HEK293 (cell line): ENCODE measurements around the gene ANO6.

Experiments used
- AEBP2 ChIP-seq: fragments of 450-650 bp; formaldehyde crosslinking; IDR thresholded peaks from 2 replicates; pipeline ENCODE4 v1.5.1; 2016; ENCODE audit warnings: missing biosample characterization, missing genetic modification characterization, borderline replicate concordance
- CTCF ChIP-seq: fragments of 450-650 bp; formaldehyde crosslinking; IDR thresholded peaks from 2 replicates; pipeline ENCODE4 v1.5.1; 2016; ENCODE audit warnings: missing biosample characterization, missing genetic modification characterization
- PATZ1 ChIP-seq: fragments of 450-650 bp; formaldehyde crosslinking; IDR thresholded peaks from 2 replicates; pipeline ENCODE4 v1.5.1; 2016; ENCODE audit warnings: missing biosample characterization, missing genetic modification characterization
- PRDM4 ChIP-seq: fragments of 450-650 bp; formaldehyde crosslinking; IDR thresholded peaks from 2 replicates; pipeline ENCODE4 v1.5.1; 2017; ENCODE audit warnings: missing biosample characterization, missing genetic modification characterization
- REST ChIP-seq: fragments of 450-650 bp; formaldehyde crosslinking; IDR thresholded peaks from 2 replicates; pipeline ENCODE4 v1.5.1; 2016; ENCODE audit warnings: missing biosample characterization, missing genetic modification characterization
- SETDB1 ChIP-seq: IDR thresholded peaks from one replicate; pipeline ENCODE4 v1.6.1; 2017; ENCODE audit warnings: mild to moderate bottlenecking, low read length, moderate library complexity, mixed read lengths; ENCODE audit not compliant: insufficient read length
- ZBTB20 ChIP-seq: fragments of 450-650 bp; formaldehyde crosslinking; IDR thresholded peaks from 2 replicates; pipeline ENCODE4 v1.5.1; 2016; ENCODE audit warnings: missing biosample characterization, missing genetic modification characterization
- ZBTB26 ChIP-seq: fragments of 450-650 bp; formaldehyde crosslinking; optimal IDR thresholded peaks from 2 replicates; pipeline ENCODE3; 2016; ENCODE audit warnings: missing biosample characterization, mild to moderate bottlenecking, missing genetic modification characterization
- ZBTB6 ChIP-seq: fragments of 450-650 bp; formaldehyde crosslinking; IDR thresholded peaks from 2 replicates; pipeline ENCODE4 v1.5.1; 2017; ENCODE audit warnings: missing biosample characterization, missing genetic modification characterization
- ZFHX2 ChIP-seq: fragments of 450-650 bp; formaldehyde crosslinking; conservative IDR thresholded peaks from 2 replicates; pipeline ENCODE4 v1.5.1; 2016; ENCODE audit warnings: missing biosample characterization, missing genetic modification characterization
- ZNF138 ChIP-seq: fragments of 450-650 bp; formaldehyde crosslinking; IDR thresholded peaks from 2 replicates; pipeline ENCODE4 v1.5.1; 2016; ENCODE audit warnings: missing biosample characterization, missing genetic modification characterization, borderline replicate concordance
- ZNF146 ChIP-seq: fragments of 450-650 bp; formaldehyde crosslinking; IDR thresholded peaks from 2 replicates; pipeline ENCODE4 v1.5.1; 2016; ENCODE audit warnings: missing biosample characterization, missing genetic modification characterization
- ZNF221 ChIP-seq: fragments of 450-650 bp; formaldehyde crosslinking; IDR thresholded peaks from 2 replicates; pipeline ENCODE4 v1.5.1; 2017; ENCODE audit warnings: missing biosample characterization, missing genetic modification characterization, borderline replicate concordance
- ZNF335 ChIP-seq: fragments of 450-650 bp; formaldehyde crosslinking; conservative IDR thresholded peaks from 2 replicates; pipeline ENCODE4 v1.5.1; 2016; ENCODE audit warnings: missing biosample characterization, missing genetic modification characterization
- ZNF394 ChIP-seq: fragments of 450-650 bp; formaldehyde crosslinking; IDR thresholded peaks from 2 replicates; pipeline ENCODE4 v1.5.1; 2016; ENCODE audit warnings: missing biosample characterization, missing genetic modification characterization, mild to moderate bottlenecking, moderate library complexity, borderline replicate concordance
- ZNF433 ChIP-seq: fragments of 450-650 bp; formaldehyde crosslinking; IDR thresholded peaks from 2 replicates; pipeline ENCODE4 v1.5.1; 2016; ENCODE audit warnings: missing biosample characterization, missing genetic modification characterization, low read depth
- ZNF473 ChIP-seq: fragments of 450-650 bp; formaldehyde crosslinking; IDR thresholded peaks from 2 replicates; pipeline ENCODE4 v1.5.1; 2017; ENCODE audit warnings: missing biosample characterization, missing genetic modification characterization
- ZNF747 ChIP-seq: fragments of 450-650 bp; formaldehyde crosslinking; IDR thresholded peaks from 2 replicates; pipeline ENCODE4 v1.5.1; 2016; ENCODE audit warnings: missing biosample characterization, missing genetic modification characterization
- ZNF776 ChIP-seq: fragments of 450-650 bp; formaldehyde crosslinking; IDR thresholded peaks from 2 replicates; pipeline ENCODE4 v1.5.0; 2017; ENCODE audit warnings: missing biosample characterization, missing genetic modification characterization, borderline replicate concordance
- ZNF792 ChIP-seq: fragments of 450-650 bp; formaldehyde crosslinking; IDR thresholded peaks from 2 replicates; pipeline ENCODE4 v1.5.1; 2016; ENCODE audit warnings: missing biosample characterization, missing genetic modification characterization
- ZNF837 ChIP-seq: fragments of 450-650 bp; formaldehyde crosslinking; IDR thresholded peaks from 2 replicates; pipeline ENCODE4 v1.5.1; 2016; ENCODE audit warnings: missing biosample characterization, missing genetic modification characterization

ANO6 gene

GRCh38 chr12:45215419-45216229 is at the start of gene ANO6 (continued):
- TF ChIP-seq ZNF335 (tag by site-specific recombination) (peak; percentile 68; the same call in 1 of the 2 replicates), ZFHX2 (tag by site-specific recombination) (peak; percentile 65), ZNF747 (tag by site-specific recombination) (no peak), SETDB1 (no peak), ZBTB20 (peak; percentile 97), ZNF138 (tag by site-specific recombination) (no peak), ZNF394 (peak; percentile 80), ZNF837 (tag by site-specific recombination) (no peak), ZNF221 (no peak), ZNF433 (tag by site-specific recombination) (no peak), ZBTB6 (tag by site-specific recombination) (no peak), AEBP2 (tag by site-specific recombination) (no peak), ZNF792 (0 out of 2 replicates have a peak, but pooled peaks have one; percentile 13), ZBTB26 (tag by site-specific recombination) (peak; percentile 82), PATZ1 (tag by site-specific recombination) (peak; percentile 86), ZNF776 (no peak), ZNF473 (tag by site-specific recombination) (no peak), PRDM4 (tag by site-specific recombination) (no peak; the same call in 1 of the 2 replicates), REST (no peak; the same call in 1 of the 2 replicates), CTCF (peak; percentile 68), ZNF146 (tag by site-specific recombination) (no peak)
